Activated CD4-positive, alpha-beta memory T cell treated with anti-CD3 and anti-CD28 coated beads for 36 hours (primary cell): ENCODE measurements around the gene PHAX. TPM values are rescaled to one million over a fixed set of nuclear protein-coding genes. Genes with fewer than 3 reads are reported as not detected.
"Not testable (repeated sequence)": the region's sequence is repeated elsewhere in the genome, so short reads cannot be mapped to it uniquely, and the experiment has no call there.

Source experiments
- CTCF ChIA-PET: fragments of 350-600 bp; sonication (Branson Sonifier 250); formaldehyde crosslinking; loops from one replicate; lab custom pipeline; 2021; ENCODE audit warnings: antibody characterized with exemption, inconsistent platforms; lab: Charles Lee
- POLR2A ChIA-PET: fragments of 350-600 bp; sonication (Branson Sonifier 250); formaldehyde crosslinking; loops from one replicate; lab custom pipeline; 2021; ENCODE audit warnings: antibody characterized with exemption; lab: Charles Lee
- DNase-seq: peaks from one replicate; pipeline ENCODE4 v3.0.0-alpha.2; 2020
- H3K27ac Mint-ChIP-seq: one replicate; pipeline ENCODE4 v1.8.0; 2021; ENCODE audit warnings: mixed read lengths
- H3K27me3 Mint-ChIP-seq: one replicate; pipeline ENCODE4 v1.8.0; 2021; ENCODE audit warnings: mixed read lengths
- H3K36me3 Mint-ChIP-seq: one replicate; pipeline ENCODE4 v1.8.0; 2021; ENCODE audit warnings: mixed read lengths
- H3K4me1 Mint-ChIP-seq: one replicate; pipeline ENCODE4 v1.8.0; 2021; ENCODE audit warnings: low read depth, mixed read lengths
- H3K4me3 Mint-ChIP-seq: one replicate; pipeline ENCODE4 v1.8.0; 2021; ENCODE audit warnings: mild to moderate bottlenecking, mixed read lengths
- H3K9me3 Mint-ChIP-seq: one replicate; pipeline ENCODE4 v1.8.0; 2021; ENCODE audit warnings: mixed read lengths
- intact Hi-C: fragments of 100-400 bp; cut with micrococcal nuclease; formaldehyde crosslinking; loops from one replicate; pipeline ENCODE4 v1.15.1; 2023
- total RNA-seq, 2 experiments: library from RNA; stranded (reverse); gene quantifications; one replicate each; pipeline ENCODE4 v1.2.3, GENCODE V29; 2021

Gene PHAX
- total RNA-seq, 2 experiments from 2014 or later = 40.7 to 43.2 TPM

DNA sequence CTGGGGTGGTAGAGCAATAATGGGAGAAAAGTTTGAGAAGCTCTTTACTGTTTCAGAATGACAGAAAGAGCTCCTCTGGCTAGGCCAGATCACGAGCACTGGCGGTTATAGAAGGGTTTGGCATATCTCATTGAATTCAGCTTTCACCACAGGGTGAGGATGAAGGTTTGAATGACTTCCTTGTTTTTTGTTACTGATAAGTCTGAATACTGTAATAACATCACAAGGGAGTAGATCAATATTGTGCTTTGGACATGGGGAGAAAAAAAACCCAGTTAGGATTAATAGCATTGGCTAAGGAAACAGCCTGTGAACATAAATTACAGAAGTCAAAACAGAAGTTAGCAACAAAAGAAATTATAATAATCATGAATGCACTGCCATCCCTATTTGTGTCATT, 9.4 kb downstream of the PHAX start:
- ChIA-PET CTCF (interaction anchor here (1.6 kb wide), 1 partner anchor 9 kb away, joined by 9 read pairs; the partner anchor contains the start of gene PHAX), POLR2A (interaction anchor here (1.0 kb wide), 1 partner anchor 9 kb away, joined by 4 read pairs; the partner anchor contains the start of gene PHAX)
- H3K4me1 Mint-ChIP-seq = peaks cover 38% of the 10 kb centered on the region
- peak overlapping the region; percentile 4 for H3K27ac Mint-ChIP-seq
- H3K9me3 Mint-ChIP-seq = no peaks in the 10 kb centered on the region
- DNase-seq = no peak
- H3K27me3 Mint-ChIP-seq = no peaks in the 10 kb centered on the region
- intact Hi-C loops = no loop called here
- no peak overlapping the region for H3K4me3 Mint-ChIP-seq
- peaks cover 36% of the 10 kb centered on the region for H3K36me3 Mint-ChIP-seq

DNA sequence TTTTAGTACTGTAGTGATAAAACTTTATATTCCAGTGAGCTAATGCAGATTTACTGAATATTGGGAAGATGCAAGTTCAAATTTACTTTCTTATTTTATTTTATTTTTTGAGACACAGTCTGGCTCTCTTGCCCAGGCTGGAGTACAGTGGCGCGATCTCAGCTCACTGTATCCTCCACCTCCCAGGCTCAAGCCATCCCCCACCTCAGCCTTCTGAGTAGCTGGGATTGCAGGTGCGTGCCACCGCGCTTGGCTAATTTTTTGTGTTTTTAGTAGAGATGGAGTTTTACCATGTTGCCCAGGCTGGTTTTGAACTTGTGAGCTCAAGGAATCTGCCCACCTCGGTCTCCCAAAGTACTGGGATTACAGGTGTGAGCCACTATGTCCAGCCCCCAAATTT, 9.9 kb downstream of the PHAX start:
- H3K9me3 Mint-ChIP-seq = no peaks in the 10 kb centered on the region
- H3K36me3 Mint-ChIP-seq = peaks cover 34% of the 10 kb centered on the region
- H3K27ac Mint-ChIP-seq = no peak overlapping the region
- no peak for DNase-seq
- intact Hi-C loops = no loop called here
- peaks cover 36% of the 10 kb centered on the region for H3K4me1 Mint-ChIP-seq
- ChIA-PET POLR2A (interaction anchor here (1.0 kb wide), 1 partner anchor 9 kb away, joined by 4 read pairs; the partner anchor contains the start of gene PHAX), CTCF (interaction anchor here (1.6 kb wide), 1 partner anchor 9 kb away, joined by 9 read pairs; the partner anchor contains the start of gene PHAX)
- H3K4me3 Mint-ChIP-seq = no peak overlapping the region
- H3K27me3 Mint-ChIP-seq = no peaks in the 10 kb centered on the region

DNA sequence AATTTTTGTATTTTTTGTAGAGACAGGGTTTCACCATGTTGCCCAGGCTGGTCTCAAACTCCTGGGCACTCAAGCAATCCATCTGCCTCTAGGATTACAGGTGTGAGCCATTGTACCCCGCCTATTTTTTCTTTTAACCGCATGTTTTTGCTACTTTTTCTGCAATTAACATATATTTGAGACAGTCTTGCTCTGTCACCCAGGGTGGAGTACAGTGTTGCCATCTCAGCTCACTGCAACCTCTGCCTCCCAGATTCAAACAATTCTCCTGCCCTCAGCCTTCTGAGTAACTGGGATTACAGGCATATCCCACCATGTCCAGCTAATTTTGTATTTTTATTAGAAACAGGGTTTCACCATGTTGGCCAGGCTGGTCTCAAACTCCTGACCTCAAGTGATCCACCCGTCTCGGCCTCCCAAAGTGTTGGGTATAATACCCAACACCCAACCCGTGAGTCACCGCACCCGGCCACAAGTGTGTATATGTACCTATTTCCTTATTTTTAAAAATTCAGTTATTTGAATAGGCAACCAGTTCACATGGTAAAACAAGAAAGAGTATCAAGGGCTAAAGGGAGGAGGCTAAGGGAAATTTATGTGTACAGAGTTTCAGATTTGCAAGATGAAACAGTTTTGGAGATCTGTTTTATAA, 13.3 kb downstream of the PHAX start:
- H3K27ac Mint-ChIP-seq = no peak overlapping the region
- H3K4me1 Mint-ChIP-seq = peaks cover 20% of the 10 kb centered on the region
- H3K36me3 Mint-ChIP-seq = peaks cover 27% of the 10 kb centered on the region
- H3K9me3 Mint-ChIP-seq = no peaks in the 10 kb centered on the region
- ChIA-PET POLR2A (no interaction called here), CTCF (no interaction called here)
- DNase-seq = no peak
- H3K4me3 Mint-ChIP-seq = no peak overlapping the region
- H3K27me3 Mint-ChIP-seq = no peaks in the 10 kb centered on the region
- intact Hi-C loops = no loop called here

DNA sequence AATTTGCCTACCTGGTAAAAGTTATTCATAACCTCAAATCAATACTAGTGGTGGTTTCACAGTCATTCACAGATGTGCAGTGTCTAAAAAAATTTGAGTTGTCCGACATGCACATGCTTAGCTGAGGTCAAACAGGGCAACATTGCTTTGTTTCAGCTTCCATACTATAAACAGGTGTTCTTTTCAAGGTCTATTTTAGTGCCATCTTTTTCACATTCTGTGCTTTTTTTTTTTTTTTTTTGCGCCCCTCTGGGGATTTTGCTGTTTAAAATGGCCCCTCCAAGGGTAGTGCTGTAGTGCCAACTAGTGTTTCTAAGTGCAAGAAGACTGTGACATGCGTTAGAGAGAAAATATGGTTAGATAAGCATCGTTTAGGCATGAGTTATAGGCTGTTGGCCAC, 14.5 kb downstream of the PHAX start:
- Mint-ChIP-seq H3K4me1 (peaks cover 15% of the 10 kb centered on the region), H3K27ac (peak overlapping the region; percentile 14)

DNA sequence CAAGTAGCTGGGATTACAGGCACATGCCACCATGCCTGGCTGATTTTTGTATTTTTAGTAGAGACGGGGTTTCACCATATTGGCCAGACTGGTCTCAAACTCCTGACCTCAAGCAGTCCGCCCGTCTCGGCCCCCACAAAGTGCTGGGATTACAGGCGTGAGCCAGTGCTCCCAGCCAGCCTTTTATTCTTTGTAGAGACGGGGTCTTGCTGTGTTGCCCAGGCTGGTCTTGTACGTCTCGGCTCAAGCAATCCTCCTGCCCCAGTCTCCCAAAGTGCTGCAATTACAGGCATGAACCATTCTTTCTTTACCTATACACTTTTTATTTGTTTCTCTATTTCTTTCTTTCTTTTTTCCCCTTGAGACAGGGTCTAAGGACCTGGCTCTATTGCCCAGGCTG, 16.9 kb downstream of the PHAX start:
- intact Hi-C loops = not testable (repeated sequence)

More for the DNA sequence above, 14.5 kb downstream of the PHAX start:
- H3K4me3 Mint-ChIP-seq = no peak overlapping the region
- POLR2A ChIA-PET = no interaction called here
- H3K36me3 Mint-ChIP-seq = peaks cover 25% of the 10 kb centered on the region
- no peaks in the 10 kb centered on the region for H3K9me3 Mint-ChIP-seq
- DNase-seq = no peak
- no peaks in the 10 kb centered on the region for H3K27me3 Mint-ChIP-seq
- intact Hi-C loops = no loop called here
- CTCF ChIA-PET = no interaction called here

DNA sequence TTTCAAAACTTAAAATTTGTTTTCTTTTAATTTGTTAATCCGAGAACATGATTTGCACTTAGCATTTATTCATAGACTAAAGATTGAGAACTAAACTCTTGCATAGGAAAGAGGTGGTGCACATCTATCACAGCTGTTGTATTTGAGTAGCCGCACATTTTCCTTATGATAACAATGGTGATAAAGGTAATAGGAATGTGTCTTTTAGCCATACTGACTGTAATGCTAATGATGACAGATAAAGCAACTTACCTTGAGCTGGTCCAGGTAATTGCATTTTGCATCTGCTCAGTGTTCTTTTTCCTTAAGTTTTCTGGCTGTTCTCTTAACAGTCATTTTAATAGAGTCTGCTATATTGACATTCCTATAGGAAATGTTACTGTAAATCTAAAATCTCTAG, 19.0 kb downstream of the PHAX start:
- Mint-ChIP-seq H3K4me1 (peaks cover 16% of the 10 kb centered on the region), H3K27me3 (no peaks in the 10 kb centered on the region), H3K4me3 (no peak overlapping the region), H3K27ac (no peak overlapping the region), H3K9me3 (no peaks in the 10 kb centered on the region), H3K36me3 (peaks cover 23% of the 10 kb centered on the region)
- ChIA-PET CTCF (no interaction called here), POLR2A (interaction anchor here (1.0 kb wide), 1 partner anchor 18 kb away, joined by 3 read pairs; no protein-coding TSS in a partner anchor)
- DNase-seq = no peak
- intact Hi-C loops = no loop called here

More for the DNA sequence above, 16.9 kb downstream of the PHAX start:
- CTCF ChIA-PET, POLR2A ChIA-PET, H3K4me3 Mint-ChIP-seq, H3K4me1 Mint-ChIP-seq, DNase-seq, H3K9me3 Mint-ChIP-seq, H3K27ac Mint-ChIP-seq, H3K27me3 Mint-ChIP-seq: not testable (repeated sequence)
- H3K36me3 Mint-ChIP-seq = peaks cover 18% of the 10 kb centered on the region

DNA sequence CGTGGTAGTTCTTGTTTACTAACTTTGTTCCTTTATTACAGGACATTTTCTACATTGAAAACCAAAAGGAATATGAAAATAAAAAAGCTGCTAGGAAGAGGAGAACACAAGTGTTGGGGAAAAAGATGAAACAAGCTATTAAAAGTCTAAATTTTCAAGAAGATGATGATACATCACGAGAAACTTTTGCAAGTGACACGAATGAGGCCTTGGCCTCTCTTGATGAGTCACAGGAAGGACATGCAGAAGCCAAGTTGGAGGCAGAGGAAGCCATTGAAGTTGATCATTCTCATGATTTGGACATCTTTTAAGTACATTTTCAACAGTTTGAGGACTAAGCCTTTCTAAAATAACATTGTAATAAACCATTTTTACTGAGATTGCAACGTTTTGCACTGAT, 23.8 kb downstream of the PHAX start:
- Mint-ChIP-seq H3K36me3 (peaks cover 14% of the 10 kb centered on the region), H3K9me3 (no peaks in the 10 kb centered on the region), H3K27me3 (no peaks in the 10 kb centered on the region), H3K27ac (peak overlapping the region; percentile 76), H3K4me3 (no peak overlapping the region), H3K4me1 (peaks cover 10% of the 10 kb centered on the region)
- peak; percentile 43 for DNase-seq
- CTCF ChIA-PET = interaction anchor here (1.9 kb wide), 1 partner anchor 23 kb away, joined by 6 read pairs; the partner anchor contains the start of gene PHAX
- intact Hi-C loops = no loop called here
- POLR2A ChIA-PET = no interaction called here

DNA sequence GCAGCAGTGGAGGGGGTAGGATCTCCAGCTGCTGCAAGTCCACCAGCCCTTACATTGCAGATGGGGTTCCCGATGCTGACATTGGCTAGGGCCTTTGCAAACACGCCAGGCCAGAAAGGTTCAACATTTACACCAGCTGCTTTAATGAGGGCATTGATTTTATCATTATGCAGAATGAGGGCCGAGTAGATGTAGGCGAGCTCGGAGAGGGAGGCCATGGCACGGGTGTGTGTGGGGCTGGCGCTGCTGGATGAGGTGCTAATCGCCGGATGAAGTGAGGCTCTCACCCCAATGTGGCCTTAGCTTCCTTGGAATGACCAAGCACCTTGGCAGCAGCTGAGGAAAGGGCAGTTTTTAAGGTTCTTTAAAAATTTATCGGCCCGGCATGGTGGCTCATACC, 27.4 kb downstream of the PHAX start:
- no peak for DNase-seq
- POLR2A ChIA-PET = no interaction called here
- peaks cover 14% of the 10 kb centered on the region for H3K36me3 Mint-ChIP-seq
- H3K4me1 Mint-ChIP-seq = peaks cover 10% of the 10 kb centered on the region
- no peaks in the 10 kb centered on the region for H3K27me3 Mint-ChIP-seq
- intact Hi-C loops = no loop called here
- no peaks in the 10 kb centered on the region for H3K9me3 Mint-ChIP-seq
- CTCF ChIA-PET = no interaction called here
- no peak overlapping the region for H3K27ac Mint-ChIP-seq
- H3K4me3 Mint-ChIP-seq = no peak overlapping the region

DNA sequence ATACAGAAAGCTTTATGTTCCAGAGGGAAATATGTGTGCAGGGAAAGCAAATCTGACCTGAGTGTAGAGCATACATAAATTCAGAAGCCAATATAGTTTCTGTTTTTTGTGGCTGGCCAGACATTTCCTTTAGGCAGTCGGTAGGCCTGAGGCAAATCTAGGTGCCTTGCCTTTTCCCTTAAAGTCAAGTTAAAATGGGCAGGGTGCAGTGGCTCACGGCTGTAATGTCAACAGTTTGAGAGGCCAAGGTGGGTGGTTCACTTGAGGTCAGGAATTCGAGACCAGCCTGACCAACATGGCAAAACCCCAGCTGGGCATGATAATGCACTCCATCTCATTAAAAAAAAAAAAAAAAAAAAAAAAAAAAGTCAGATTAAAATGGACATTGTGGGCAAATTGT, 31.2 kb downstream of the PHAX start:
- intact Hi-C loops = no loop called here
- CTCF ChIA-PET = no interaction called here
- DNase-seq = no peak

DNA sequence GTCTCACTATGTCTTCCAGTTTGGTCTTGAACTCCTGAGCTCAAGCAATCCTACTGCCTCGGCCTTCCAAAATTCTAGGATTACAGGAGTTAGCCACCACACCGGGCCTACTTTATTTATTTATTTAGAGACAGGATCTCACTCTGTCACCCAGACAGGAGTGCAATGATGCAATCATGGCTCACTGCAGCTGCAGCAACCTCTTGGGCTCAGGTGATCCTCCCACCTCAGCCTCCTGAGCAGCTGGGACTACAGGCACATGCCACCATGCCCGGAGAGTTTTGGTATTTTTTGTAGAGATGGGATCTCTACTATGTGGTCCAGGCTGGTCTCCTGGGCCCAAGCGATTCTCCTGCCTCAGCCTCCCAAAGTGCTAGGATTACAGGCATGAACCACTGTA, 32.8 kb downstream of the PHAX start:
- H3K4me3 Mint-ChIP-seq = no peak overlapping the region
- H3K27ac Mint-ChIP-seq = no peak overlapping the region
- no peak for DNase-seq
- CTCF ChIA-PET = interaction anchor here (1.4 kb wide), 1 partner anchor 859 kb away, joined by 4 read pairs; no protein-coding TSS in a partner anchor
- intact Hi-C loops = no loop called here
- H3K27me3 Mint-ChIP-seq = no peaks in the 10 kb centered on the region
- POLR2A ChIA-PET = no interaction called here
- no peaks in the 10 kb centered on the region for H3K36me3 Mint-ChIP-seq
- no peaks in the 10 kb centered on the region for H3K4me1 Mint-ChIP-seq
- no peaks in the 10 kb centered on the region for H3K9me3 Mint-ChIP-seq

More for the DNA sequence above, 31.2 kb downstream of the PHAX start:
- no peak overlapping the region for H3K27ac Mint-ChIP-seq
- no peaks in the 10 kb centered on the region for H3K9me3 Mint-ChIP-seq
- peaks cover 3% of the 10 kb centered on the region for H3K36me3 Mint-ChIP-seq
- H3K4me3 Mint-ChIP-seq = no peak overlapping the region
- POLR2A ChIA-PET = no interaction called here
- no peaks in the 10 kb centered on the region for H3K27me3 Mint-ChIP-seq
- H3K4me1 Mint-ChIP-seq = no peaks in the 10 kb centered on the region

DNA sequence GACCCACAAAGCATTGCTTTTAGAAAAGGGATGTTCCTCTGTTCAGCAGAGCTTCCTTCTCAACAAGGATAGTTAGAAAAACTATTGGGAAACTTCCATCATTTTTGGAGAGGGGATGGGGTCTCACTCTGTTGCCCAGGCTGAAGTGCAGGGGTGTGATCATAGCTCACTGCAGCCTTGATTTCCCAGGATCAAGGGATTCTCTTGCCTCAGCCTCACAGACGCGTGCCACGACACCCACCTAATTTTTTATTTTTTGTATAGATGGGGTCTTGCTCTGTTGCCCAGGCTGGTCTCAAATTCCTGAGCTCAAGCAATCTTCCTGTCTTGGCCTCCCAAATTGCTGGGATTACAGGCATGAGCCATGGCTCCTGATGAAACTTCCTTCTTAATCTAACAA, 34.8 kb downstream of the PHAX start:
- DNase-seq = no peak
- intact Hi-C loops = no loop called here
- POLR2A ChIA-PET = interaction anchor here (0.7 kb wide), 1 partner anchor 596 kb away, joined by 3 read pairs; no protein-coding TSS in a partner anchor
- Mint-ChIP-seq H3K4me1 (no peaks in the 10 kb centered on the region), H3K27me3 (no peaks in the 10 kb centered on the region), H3K9me3 (no peaks in the 10 kb centered on the region), H3K27ac (no peak overlapping the region), H3K4me3 (no peak overlapping the region), H3K36me3 (no peaks in the 10 kb centered on the region)
- CTCF ChIA-PET = interaction anchor here (0.6 kb wide), 1 partner anchor 20 kb away, joined by 3 read pairs; no protein-coding TSS in a partner anchor

DNA sequence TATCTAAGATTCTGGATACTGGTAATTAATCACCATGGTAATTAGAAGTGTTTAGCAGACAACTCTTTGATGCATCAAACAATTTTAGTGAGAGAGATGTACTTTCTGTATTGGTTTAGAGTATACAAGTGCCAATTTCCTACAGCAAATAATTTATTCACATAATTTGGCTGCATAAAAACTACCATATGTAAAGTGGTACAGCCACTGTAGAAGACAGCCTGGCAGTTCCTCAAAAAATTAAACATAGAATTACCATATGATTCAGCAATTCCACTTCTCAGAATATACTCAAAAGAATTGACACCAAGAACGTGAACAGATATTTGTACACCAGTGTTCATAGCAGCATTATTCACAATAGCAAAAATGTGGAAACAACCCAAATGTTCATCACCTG, 36.2 kb downstream of the PHAX start:
- no peaks in the 10 kb centered on the region for H3K27me3 Mint-ChIP-seq
- H3K27ac Mint-ChIP-seq = no peak overlapping the region
- H3K4me3 Mint-ChIP-seq = no peak overlapping the region
- no peaks in the 10 kb centered on the region for H3K4me1 Mint-ChIP-seq
- CTCF ChIA-PET = no interaction called here
- DNase-seq = no peak
- H3K36me3 Mint-ChIP-seq = no peaks in the 10 kb centered on the region
- POLR2A ChIA-PET = no interaction called here
- no peaks in the 10 kb centered on the region for H3K9me3 Mint-ChIP-seq
- intact Hi-C loops = no loop called here
